NCI-H446 (cell line): ENCODE measurements around the gene UBN1.
"Not testable (repeated sequence)": the region's sequence is repeated elsewhere in the genome, so short reads cannot be mapped to it uniquely, and the experiment has no call there.

Experiments used
- DNase-seq, 2 experiments: peaks; one replicate each; lab custom pipeline; 2025; lab: John Stamatoyannopoulos, UW

UBN1 gene

GRCh38 chr16:4888428-4889135 is 41.3 kb downstream of the UBN1 start:
- no peak for DNase-seq

GRCh38 chr16:4890026-4890425 is 42.7 kb downstream of the UBN1 start:
- no peak for DNase-seq

- no peak for DNase-seq
These were observed 43.4 kb downstream of the UBN1 start for GRCh38 chr16:4890686-4891085.

- no peak for DNase-seq
These were observed 44.0 kb downstream of the UBN1 start for GRCh38 chr16:4891097-4891885.

- no peak for DNase-seq
These were observed 44.6 kb downstream of the UBN1 start for GRCh38 chr16:4891886-4892216.

- peak; percentile 12 to 53 for DNase-seq
These were observed 45.3 kb downstream of the UBN1 start for GRCh38 chr16:4892361-4893102.

- DNase-seq = no peak
These were observed 46.0 kb downstream of the UBN1 start for GRCh38 chr16:4893103-4893862.

- no peak for DNase-seq
These were observed 47.2 kb downstream of the UBN1 start for GRCh38 chr16:4894276-4895150.

- DNase-seq = no peak
These were observed 48.1 kb downstream of the UBN1 start for GRCh38 chr16:4895366-4895765.

- not testable (repeated sequence) for DNase-seq
These were observed 49.5 kb downstream of the UBN1 start for GRCh38 chr16:4896761-4897160.

GRCh38 chr16:4897328-4897727 is 50.0 kb downstream of the UBN1 start:
- DNase-seq = no peak

- no peak for DNase-seq
These were observed 51.7 kb downstream of the UBN1 start for GRCh38 chr16:4898811-4899473.

GRCh38 chr16:4899474-4899846 is 52.2 kb downstream of the UBN1 start:
- DNase-seq = no peak

- DNase-seq = no peak
These were observed 52.8 kb downstream of the UBN1 start for GRCh38 chr16:4900036-4900435.

- no peak for DNase-seq
These were observed 53.5 kb downstream of the UBN1 start for GRCh38 chr16:4900750-4901149.

- DNase-seq = no peak
These were observed 54.8 kb downstream of the UBN1 start for GRCh38 chr16:4902038-4902437.

- no peak for DNase-seq
These were observed 57.0 kb downstream of the UBN1 start for GRCh38 chr16:4904108-4904941.

GRCh38 chr16:4904942-4905615 is 57.8 kb downstream of the UBN1 start:
- no peak for DNase-seq

GRCh38 chr16:4908854-4909401 is 61.6 kb downstream of the UBN1 start:
- DNase-seq = no peak
